Gastroesophageal sphincter (tissue), 3 donors: Measurements from ENCODE around the gene ARHGAP25.

Experiments used
- CTCF ChIP-seq, 4 experiments: fragments of 200-600 bp in 2 of 4; fragments of 450-650 bp in 2 of 4; sonication (generic) in 1 of 4; IDR thresholded peaks; one replicate each; pipeline ENCODE4 v1.5.1; 2017 to 2019; ENCODE audit warnings: antibody characterized with exemption in 4 of 4, mild to moderate bottlenecking in 2 of 4, moderate library complexity in 2 of 4
- POLR2A ChIP-seq, 2 donors: fragments of 450-650 bp; IDR thresholded peaks; one replicate each; pipeline ENCODE4 v1.6.1; 2017; ENCODE audit warnings: antibody characterized with exemption in 2 of 2, mild to moderate bottlenecking in 2 of 2, moderate library complexity in 1 of 2
- POLR2AphosphoS5 ChIP-seq: sonication (generic); formaldehyde crosslinking; IDR thresholded peaks from one replicate; pipeline ENCODE4 v1.6.1; 2017; ENCODE audit warnings: antibody characterized with exemption

DNA sequence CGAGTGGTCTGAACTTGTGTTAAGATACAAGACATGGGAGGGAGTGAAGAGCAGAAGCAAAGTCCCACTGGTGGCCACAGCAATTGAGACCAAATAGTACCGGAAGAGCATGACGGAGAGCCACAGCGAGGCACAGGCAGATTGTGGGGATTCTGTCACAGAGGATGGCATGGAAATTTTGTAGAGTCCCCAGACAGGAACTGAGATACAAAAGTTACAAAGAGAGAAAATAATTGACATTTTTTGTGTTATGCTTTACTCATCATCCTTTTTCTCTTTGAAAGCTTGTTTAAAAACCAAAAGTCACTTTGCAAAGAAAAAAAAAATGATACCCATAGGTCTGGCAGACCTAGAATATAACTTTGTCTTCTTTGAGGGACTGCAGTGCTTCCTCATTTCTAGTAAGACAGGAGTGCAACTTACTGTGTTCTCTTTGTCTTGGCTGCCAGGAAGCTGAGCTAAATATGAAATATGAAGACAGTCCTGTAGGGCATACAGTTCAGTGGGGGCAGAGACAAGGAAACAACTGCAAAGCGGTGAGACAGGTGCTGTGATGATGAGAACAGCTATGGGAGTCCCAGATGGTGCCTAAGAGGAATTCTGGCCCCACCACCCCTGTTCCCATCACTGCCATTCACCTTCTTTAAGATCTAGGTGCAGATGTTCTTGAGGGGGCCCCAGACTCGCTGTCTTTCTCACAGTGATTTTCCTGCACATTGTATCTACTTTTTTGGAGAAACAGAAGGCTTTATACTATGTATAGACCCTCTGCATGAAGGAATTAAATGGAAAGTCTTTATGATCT, 5.2 kb downstream of the ARHGAP25 start:
- TF ChIP-seq CTCF (IDR thresholded peaks at IDR 0.05) (no peak), POLR2A (IDR thresholded peaks at IDR 0.05) (no peak), POLR2AphosphoS5 (no peak)
